ENCODE results near the gene INHBB. TPM values are rescaled to one million over a fixed set of nuclear protein-coding genes. Genes with fewer than 3 reads are reported as not detected.

The INHBB gene
- total RNA-seq, 1 donor from 2014 or later: 0.34 TPM

DNA sequence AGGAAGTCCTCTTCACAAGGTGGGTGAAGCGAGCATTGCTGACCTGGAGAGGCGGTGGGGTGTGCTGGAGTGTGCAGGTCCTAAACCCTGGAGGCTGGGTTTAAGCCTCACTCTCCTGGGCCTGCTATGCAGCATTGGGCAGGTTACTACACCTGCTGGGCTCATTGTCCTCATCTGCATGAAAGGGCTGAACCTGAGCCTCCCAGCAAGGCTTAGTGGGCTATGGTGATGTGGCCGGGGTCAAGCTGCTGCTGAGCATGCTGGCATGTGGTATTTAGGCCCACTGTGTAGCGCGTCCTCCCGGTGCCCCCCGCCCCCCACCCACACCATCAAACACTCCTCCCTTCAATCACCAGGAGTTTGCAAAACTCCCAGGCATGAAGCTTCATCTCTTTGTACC is 37.3 kb downstream of the INHBB start:
- TF ChIP-seq, protein P1, sequence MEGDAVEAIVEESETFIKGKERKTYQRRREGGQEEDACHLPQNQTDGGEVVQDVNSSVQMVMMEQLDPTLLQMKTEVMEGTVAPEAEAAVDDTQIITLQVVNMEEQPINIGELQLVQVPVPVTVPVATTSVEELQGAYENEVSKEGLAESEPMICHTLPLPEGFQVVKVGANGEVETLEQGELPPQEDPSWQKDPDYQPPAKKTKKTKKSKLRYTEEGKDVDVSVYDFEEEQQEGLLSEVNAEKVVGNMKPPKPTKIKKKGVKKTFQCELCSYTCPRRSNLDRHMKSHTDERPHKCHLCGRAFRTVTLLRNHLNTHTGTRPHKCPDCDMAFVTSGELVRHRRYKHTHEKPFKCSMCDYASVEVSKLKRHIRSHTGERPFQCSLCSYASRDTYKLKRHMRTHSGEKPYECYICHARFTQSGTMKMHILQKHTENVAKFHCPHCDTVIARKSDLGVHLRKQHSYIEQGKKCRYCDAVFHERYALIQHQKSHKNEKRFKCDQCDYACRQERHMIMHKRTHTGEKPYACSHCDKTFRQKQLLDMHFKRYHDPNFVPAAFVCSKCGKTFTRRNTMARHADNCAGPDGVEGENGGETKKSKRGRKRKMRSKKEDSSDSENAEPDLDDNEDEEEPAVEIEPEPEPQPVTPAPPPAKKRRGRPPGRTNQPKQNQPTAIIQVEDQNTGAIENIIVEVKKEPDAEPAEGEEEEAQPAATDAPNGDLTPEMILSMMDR (IDR thresholded peaks at IDR 0.05; ENCODE audit: partially characterized antibody, unreplicated experiment): no peak
- peaks cover 2% of the 10 kb centered on the region for H3K9me3 Mint-ChIP-seq (ENCODE audit: unreplicated experiment)
- no peak for DNase-seq
- peaks cover 7% of the 10 kb centered on the region for H3K4me1 Mint-ChIP-seq (ENCODE audit: low read depth, unreplicated experiment)
- H3K36me3 Mint-ChIP-seq (ENCODE audit: unreplicated experiment): no peaks in the 10 kb centered on the region
- H3K27me3 Mint-ChIP-seq (ENCODE audit: unreplicated experiment): peaks cover 7% of the 10 kb centered on the region
- no peak overlapping the region for H3K27ac Mint-ChIP-seq (ENCODE audit: unreplicated experiment)
- no peak overlapping the region for H3K4me3 Mint-ChIP-seq (ENCODE audit: unreplicated experiment)

DNA sequence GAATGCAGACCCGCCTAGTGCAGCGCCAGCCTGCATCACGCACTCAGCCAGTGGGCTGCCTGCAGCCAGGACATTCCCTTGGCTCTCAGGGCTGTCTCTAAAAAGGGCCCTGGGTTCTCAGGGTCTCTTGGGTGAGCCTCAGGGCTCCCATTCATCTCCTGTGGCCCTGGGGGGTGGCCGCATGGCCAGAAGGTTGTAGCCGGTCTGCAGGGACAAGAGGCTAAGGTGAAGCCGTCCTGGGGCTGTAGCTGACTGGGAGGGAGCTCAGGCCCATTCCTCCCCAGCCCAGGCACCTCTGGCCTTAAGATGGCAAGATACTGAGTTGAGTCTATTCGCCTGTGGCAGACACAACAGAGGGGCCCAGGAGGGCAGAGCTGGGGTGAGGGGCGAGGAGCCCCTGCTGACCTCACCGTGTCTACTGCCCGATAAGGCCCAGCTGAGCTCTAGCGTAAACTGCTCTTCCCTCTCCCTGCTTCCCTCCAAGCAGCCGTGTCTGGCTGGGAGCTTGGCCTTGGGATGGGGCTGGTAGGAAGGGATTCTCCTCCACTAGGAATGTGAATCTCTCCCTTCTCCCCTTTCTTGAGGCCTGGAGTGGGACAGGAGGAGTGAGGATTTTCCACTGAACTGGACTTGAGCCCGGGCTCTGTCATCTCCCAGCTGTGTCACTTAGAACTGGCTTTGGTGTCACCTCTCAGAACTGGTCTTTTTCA is 37.9 kb downstream of the INHBB start:
- H3K4me3 Mint-ChIP-seq (ENCODE audit: unreplicated experiment): no peak overlapping the region
- peaks cover 2% of the 10 kb centered on the region for H3K9me3 Mint-ChIP-seq (ENCODE audit: unreplicated experiment)
- no peak overlapping the region for H3K27ac Mint-ChIP-seq (ENCODE audit: unreplicated experiment)
- DNase-seq: no peak
- H3K4me1 Mint-ChIP-seq (ENCODE audit: low read depth, unreplicated experiment): peaks cover 7% of the 10 kb centered on the region
- H3K36me3 Mint-ChIP-seq (ENCODE audit: unreplicated experiment): no peaks in the 10 kb centered on the region
- TF ChIP-seq, protein P1 (IDR thresholded peaks at IDR 0.05; ENCODE audit: partially characterized antibody, unreplicated experiment): no peak
- peaks cover 6% of the 10 kb centered on the region for H3K27me3 Mint-ChIP-seq (ENCODE audit: unreplicated experiment)

DNA sequence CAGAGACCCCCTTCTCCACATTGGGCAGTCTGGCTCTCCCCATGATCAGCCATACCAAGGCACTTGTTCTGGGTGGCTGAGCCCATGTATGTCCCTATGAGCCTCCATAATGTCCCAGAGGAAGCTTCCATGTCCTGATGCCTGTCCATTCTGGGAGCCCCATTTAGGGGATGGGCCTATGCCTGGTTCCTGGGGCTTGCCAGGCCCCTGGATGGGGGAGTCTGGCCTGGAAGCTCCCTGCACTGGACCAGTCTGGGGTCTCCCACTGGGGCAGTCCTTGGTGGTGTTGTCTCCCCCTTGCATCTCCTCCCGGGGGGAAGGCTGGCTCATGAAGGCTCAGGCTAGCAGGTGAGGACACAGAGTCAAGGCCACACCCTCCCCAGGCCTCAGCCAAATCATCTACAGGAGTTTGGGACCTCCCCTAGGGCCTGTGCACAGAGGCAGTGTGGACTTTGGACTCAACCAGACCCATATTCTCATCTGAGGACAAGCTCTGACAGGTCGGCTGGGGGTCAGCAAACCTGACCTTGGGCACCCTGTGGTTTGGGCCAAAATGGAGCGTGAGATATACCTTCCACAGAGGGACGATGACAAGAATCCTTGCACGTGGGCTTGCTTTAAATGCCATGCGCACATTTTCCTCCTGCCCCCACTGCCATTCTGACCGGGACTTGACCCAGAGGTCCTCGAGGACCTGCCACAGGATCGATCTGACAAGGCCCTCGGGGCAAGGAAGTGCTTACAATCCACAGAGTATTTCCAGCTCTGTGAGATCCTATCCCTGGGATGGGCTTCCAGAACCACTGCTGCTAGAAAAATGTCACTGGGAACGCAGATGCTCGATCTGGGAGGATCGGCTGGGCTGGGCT is 38.8 kb downstream of the INHBB start:
- DNase-seq: peak; percentile 56
- peaks cover 2% of the 10 kb centered on the region for H3K9me3 Mint-ChIP-seq (ENCODE audit: unreplicated experiment)
- TF ChIP-seq, protein P1 (IDR thresholded peaks at IDR 0.05; ENCODE audit: partially characterized antibody, unreplicated experiment): no peak
- H3K27ac Mint-ChIP-seq (ENCODE audit: unreplicated experiment): no peak overlapping the region
- no peak overlapping the region for H3K4me3 Mint-ChIP-seq (ENCODE audit: unreplicated experiment)
- peaks cover 7% of the 10 kb centered on the region for H3K4me1 Mint-ChIP-seq (ENCODE audit: low read depth, unreplicated experiment)
- no peaks in the 10 kb centered on the region for H3K36me3 Mint-ChIP-seq (ENCODE audit: unreplicated experiment)
- peaks cover 8% of the 10 kb centered on the region for H3K27me3 Mint-ChIP-seq (ENCODE audit: unreplicated experiment)

DNA sequence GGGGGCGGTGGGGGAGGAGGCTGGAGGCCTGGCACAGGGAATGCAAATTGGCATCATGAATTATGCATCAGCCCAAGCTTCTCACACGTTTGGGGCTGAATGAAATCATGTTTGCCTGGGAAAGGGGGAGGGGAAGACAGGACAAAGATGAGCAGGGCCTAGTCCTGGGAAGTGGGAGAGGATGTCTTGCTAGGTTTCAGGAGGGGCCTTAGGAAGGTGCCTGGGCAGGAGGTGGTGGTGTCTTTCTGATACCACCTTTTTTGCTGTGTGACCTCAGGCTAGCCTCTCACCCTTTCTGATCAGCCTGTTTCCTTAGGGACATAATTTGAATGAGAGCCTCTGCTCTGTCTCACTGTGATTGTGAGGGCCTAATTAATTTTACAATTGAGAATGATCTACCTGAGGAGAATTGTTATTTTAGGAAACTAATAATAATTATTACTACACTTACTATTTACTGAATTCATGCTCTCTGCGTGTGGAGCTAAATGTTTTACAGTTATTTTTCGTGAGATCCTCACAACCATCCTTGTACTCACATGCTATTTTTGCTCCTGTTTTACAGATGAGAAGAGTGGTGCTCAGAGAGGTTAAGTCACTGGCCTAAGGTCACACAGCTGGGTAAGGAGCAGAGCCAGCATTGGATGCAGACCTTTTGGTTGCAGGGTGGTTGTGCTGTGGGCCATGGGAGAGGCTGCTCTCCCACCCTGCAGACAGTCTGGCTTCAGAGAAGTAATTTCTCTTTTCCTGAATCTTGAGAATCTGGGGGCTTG is 39.6 kb downstream of the INHBB start:
- peak overlapping the region; percentile 20 for H3K4me3 Mint-ChIP-seq (ENCODE audit: unreplicated experiment)
- DNase-seq: no peak
- H3K27ac Mint-ChIP-seq (ENCODE audit: unreplicated experiment): no peak overlapping the region
- peaks cover 8% of the 10 kb centered on the region for H3K27me3 Mint-ChIP-seq (ENCODE audit: unreplicated experiment)
- peaks cover 2% of the 10 kb centered on the region for H3K9me3 Mint-ChIP-seq (ENCODE audit: unreplicated experiment)
- H3K36me3 Mint-ChIP-seq (ENCODE audit: unreplicated experiment): no peaks in the 10 kb centered on the region
- TF ChIP-seq, protein P1 (IDR thresholded peaks at IDR 0.05; ENCODE audit: partially characterized antibody, unreplicated experiment): no peak
- peaks cover 7% of the 10 kb centered on the region for H3K4me1 Mint-ChIP-seq (ENCODE audit: low read depth, unreplicated experiment)

Data from glutamatergic neuron (in vitro differentiated cells).